ENCODE measurements around the gene EIF3A.

Gene EIF3A

GRCh38 chr10:119023553-119023868 lies 57.1 kb downstream of the EIF3A start:
- Histone ChIP-seq H3K36me3 (ENCODE audit: control insufficient read depth in 2 of 2, insufficient read depth in 1 of 2, low read length in 2 of 2) (no peaks in the 10 kb centered on the region; a peak in 1 of 3 replicates), H3K27ac (ENCODE audit: extremely low read depth, low read depth, low read length) (no peak overlapping the region), H3K4me1 (ENCODE audit: control insufficient read depth, insufficient read depth, low read length) (no peaks in the 10 kb centered on the region; the same call in 1 of the 2 replicates), H3K4me3 (ENCODE audit: low read depth, low read length) (no peak overlapping the region), H3K9me3 (ENCODE audit: control insufficient read depth, insufficient read depth, low read depth, low read length) (no peaks in the 10 kb centered on the region)
- ChIA-PET CTCF (interaction anchor here (0.7 kb wide), 1 partner anchor 81 kb away, joined by 3 read pairs; no protein-coding TSS in a partner anchor), POLR2A (no interaction called here)
- TF ChIP-seq ZNF518A (tag by site-specific recombination; conservative IDR thresholded peaks at IDR 0.05; ENCODE audit: low read depth), result no peak
- no peak for TF ChIP-seq ZNF747 (tag by site-specific recombination; IDR thresholded peaks at IDR 0.05)

DNA sequence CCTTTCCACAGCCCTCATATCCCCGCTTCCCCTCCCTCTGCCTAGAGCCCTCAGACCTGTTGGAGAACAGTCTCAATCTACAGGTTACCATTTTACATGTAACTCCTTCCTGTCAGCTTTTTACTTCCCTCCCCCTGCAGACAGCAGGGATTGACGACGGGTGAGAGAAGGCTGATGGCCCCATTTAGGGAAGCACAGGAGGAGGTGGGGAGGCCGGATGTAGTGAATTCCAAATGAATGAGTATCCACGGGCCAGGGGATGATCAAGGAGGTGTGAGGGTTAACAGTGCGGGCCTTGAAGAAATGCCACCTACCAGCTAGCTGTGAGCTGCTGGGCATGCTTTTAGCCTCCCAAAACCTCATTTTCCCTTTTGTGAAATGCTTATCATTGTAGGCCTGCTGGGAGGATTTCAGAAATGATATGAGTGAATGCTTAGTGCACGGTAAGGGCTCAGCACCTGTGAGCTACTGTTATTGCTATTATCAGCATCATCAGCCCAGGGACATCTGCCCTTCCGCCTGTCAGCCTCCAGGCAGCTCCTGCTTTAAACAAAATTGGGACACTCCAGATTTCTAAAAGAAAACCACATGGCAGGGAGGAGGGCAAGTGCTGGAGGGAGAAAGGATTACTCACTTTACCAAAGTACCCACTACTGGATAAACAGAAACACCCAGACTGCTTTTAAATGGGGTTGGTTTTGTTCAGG lies 57.6 kb downstream of the EIF3A start:
- Histone ChIP-seq H3K27ac (ENCODE audit: extremely low read depth, low read depth, low read length) (no peak overlapping the region), H3K36me3 (ENCODE audit: control insufficient read depth in 2 of 2, insufficient read depth in 1 of 2, low read length in 2 of 2) (no peaks in the 10 kb centered on the region; a peak in 1 of 3 replicates), H3K4me3 (ENCODE audit: low read depth, low read length) (no peak overlapping the region), H3K9me3 (ENCODE audit: control insufficient read depth, insufficient read depth, low read depth, low read length) (no peaks in the 10 kb centered on the region), H3K4me1 (ENCODE audit: control insufficient read depth, insufficient read depth, low read length) (no peaks in the 10 kb centered on the region; the same call in 1 of the 2 replicates)
- CTCF ChIA-PET, result interaction anchor here (0.7 kb wide), 1 partner anchor 82 kb away, joined by 3 read pairs; no protein-coding TSS in a partner anchor
- POLR2A ChIA-PET, result no interaction called here
- TF ChIP-seq ZSCAN23 (tag by site-specific recombination; IDR thresholded peaks at IDR 0.05) (no peak), SCRT1 (tag by site-specific recombination; IDR thresholded peaks at IDR 0.05; ENCODE audit: borderline replicate concordance) (peak; percentile 63; the same call in 1 of the 2 replicates), SCRT2 (tag by site-specific recombination; IDR thresholded peaks at IDR 0.05) (peak; percentile 74), ZIC2 (tag by site-specific recombination; IDR thresholded peaks at IDR 0.05) (peak; percentile 51)

- Histone ChIP-seq H3K27ac (ENCODE audit: extremely low read depth, low read depth, low read length) (no peak overlapping the region), H3K4me1 (ENCODE audit: control insufficient read depth, insufficient read depth, low read length) (no peaks in the 10 kb centered on the region; the same call in 1 of the 2 replicates), H3K9me3 (ENCODE audit: control insufficient read depth, insufficient read depth, low read depth, low read length) (no peaks in the 10 kb centered on the region), H3K36me3 (ENCODE audit: control insufficient read depth in 2 of 2, insufficient read depth in 1 of 2, low read length in 2 of 2) (no peaks in the 10 kb centered on the region; a peak in 1 of 3 replicates), H3K4me3 (ENCODE audit: low read depth, low read length) (no peak overlapping the region)
- POLR2A ChIA-PET, result interaction anchor here (0.6 kb wide), 1 partner anchor 93 kb away, joined by 3 read pairs; no protein-coding TSS in a partner anchor
- TF ChIP-seq EGR2 (tag by site-specific recombination; IDR thresholded peaks at IDR 0.05; ENCODE audit: low read depth) (peak; percentile 32; the same call in 1 of the 2 replicates), ZNF677 (tag by site-specific recombination; IDR thresholded peaks at IDR 0.05) (no peak), ZFHX2 (tag by site-specific recombination; conservative IDR thresholded peaks at IDR 0.05) (peak; percentile 49), KLF1 (tag by site-specific recombination; IDR thresholded peaks at IDR 0.05) (0 out of 2 replicates have a peak, but pooled peaks have one; percentile 39)
- CTCF ChIA-PET, result no interaction called here
Measured at GRCh38 chr10:119020627-119020946, 60.0 kb downstream of the EIF3A start.

- H3K27ac ChIP-seq (ENCODE audit: extremely low read depth, low read depth, low read length), result no peak overlapping the region
- H3K9me3 ChIP-seq (ENCODE audit: control insufficient read depth, insufficient read depth, low read depth, low read length), result no peaks in the 10 kb centered on the region
- ChIA-PET POLR2A (interaction anchor here (1.0 kb wide), 1 partner anchor 252 kb away, joined by 5 read pairs; the partner anchor contains the start of gene CACUL1), CTCF (interaction anchor here (0.6 kb wide), 1 partner anchor 29 kb away, joined by 3 read pairs; no protein-coding TSS in a partner anchor)
- TF ChIP-seq, protein P1, sequence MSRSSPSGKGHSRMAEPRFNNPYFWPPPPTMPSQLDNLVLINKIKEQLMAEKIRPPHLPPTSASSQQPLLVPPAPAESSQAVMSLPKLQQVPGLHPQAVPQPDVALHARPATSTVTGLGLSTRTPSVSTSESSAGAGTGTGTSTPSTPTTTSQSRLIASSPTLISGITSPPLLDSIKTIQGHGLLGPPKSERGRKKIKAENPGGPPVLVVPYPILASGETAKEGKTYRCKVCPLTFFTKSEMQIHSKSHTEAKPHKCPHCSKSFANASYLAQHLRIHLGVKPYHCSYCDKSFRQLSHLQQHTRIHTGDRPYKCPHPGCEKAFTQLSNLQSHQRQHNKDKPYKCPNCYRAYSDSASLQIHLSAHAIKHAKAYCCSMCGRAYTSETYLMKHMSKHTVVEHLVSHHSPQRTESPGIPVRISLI (tag by site-specific recombination; IDR thresholded peaks at IDR 0.05), result no peak
- TF ChIP-seq REPIN1 (tag by site-specific recombination; IDR thresholded peaks at IDR 0.05; ENCODE audit: low read depth) (no peak), ZNF660 (tag by site-specific recombination; IDR thresholded peaks at IDR 0.05) (no peak), ZNF626 (tag by site-specific recombination; IDR thresholded peaks at IDR 0.05) (no peak)
- H3K4me1 ChIP-seq (ENCODE audit: control insufficient read depth, insufficient read depth, low read length), result peaks cover 10% of the 10 kb centered on the region; the same call in 1 of the 2 replicates
- H3K4me3 ChIP-seq (ENCODE audit: low read depth, low read length), result no peak overlapping the region
- no peaks in the 10 kb centered on the region for H3K36me3 ChIP-seq (ENCODE audit: control insufficient read depth in 2 of 2, insufficient read depth in 1 of 2, low read length in 2 of 2)
Measured at GRCh38 chr10:119007211-119007574, 73.4 kb downstream of the EIF3A start.

Measured in HEK293 (cell line).